Measurements from ENCODE around the gene CERS5.

GRCh38 chr12:50182461-50182860 lies 15.3 kb upstream of the CERS5 start:
- TF ChIP-seq CTCF (IDR thresholded peaks at IDR 0.05) (no peak), POLR2A (IDR thresholded peaks at IDR 0.05) (no peak), EP300 (IDR thresholded peaks at IDR 0.05) (no peak), POLR2AphosphoS5 (IDR thresholded peaks at IDR 0.05) (no peak)
